ENCODE results near the gene CLCA2. TPM values are rescaled to one million over a fixed set of nuclear protein-coding genes. Genes with fewer than 3 reads are reported as not detected.

CLCA2 gene
- total and polyA plus RNA-seq, 2 donors (not counting 3 experiments of a cell fraction or from before 2014, with no cell fraction given), result 0.01 to 0.11 TPM

GRCh38 chr1:86449103-86449502, 25.1 kb downstream of the CLCA2 start:
- BruUV-seq (replicated peaks), result no TSS peak
- Histone ChIP-seq H2AFZ (ENCODE audit: low read depth, low read length) (no peak overlapping the region), H4K20me1 (replicated peaks; ENCODE audit: control insufficient read depth, extremely low read depth, insufficient read depth, low read length) (no peaks in the 10 kb centered on the region), H3K4me2 (ENCODE audit: insufficient read depth, low read length) (no peak overlapping the region), H3K9me1 (replicated peaks; ENCODE audit: control insufficient read depth, extremely low read depth, insufficient read depth, low read length) (no peaks in the 10 kb centered on the region), H3K27me3 (ENCODE audit: control insufficient read depth in 2 of 2, insufficient read depth in 2 of 2, low read length in 2 of 2) (no peaks in the 10 kb centered on the region), H3K9ac (replicated peaks; ENCODE audit: extremely low read depth, insufficient read depth, low read length) (no peak overlapping the region), H3K4me1 (ENCODE audit: control insufficient read depth, extremely low read depth, insufficient read depth, low read length) (peaks cover 10% of the 10 kb centered on the region), H3K36me3 (ENCODE audit: control insufficient read depth in 2 of 2, extremely low read depth in 1 of 2, insufficient read depth in 2 of 2, low read length in 2 of 2) (no peaks in the 10 kb centered on the region), H3K79me2 (ENCODE audit: control insufficient read depth, insufficient read depth, low read length) (no peaks in the 10 kb centered on the region), H3K4me3 (replicated peaks in 1 of 3; ENCODE audit: insufficient read depth in 1 of 3, low read depth in 1 of 3, low read length in 3 of 3) (no peak overlapping the region), H3K9me3 (replicated peaks; ENCODE audit: control insufficient read depth, insufficient read depth, low read length) (no peaks in the 10 kb centered on the region), H3K27ac (ENCODE audit: insufficient read depth, low read depth, low read length) (no peak overlapping the region)
- CTCF ChIA-PET, result interaction anchor here (1.4 kb wide), 1 partner anchor 69 kb away, joined by 4 read pairs; no protein-coding TSS in a partner anchor
- intact Hi-C loops (cut with micrococcal nuclease), result no loop called here
- TF ChIP-seq MYC (IDR thresholded peaks at IDR 0.05; ENCODE audit: low read depth, low read length), result no peak
- no peak for TF ChIP-seq FOS (IDR thresholded peaks at IDR 0.05; ENCODE audit: borderline replicate concordance, insufficient read depth, low read length)
- no peak for TF ChIP-seq CTCF (IDR thresholded peaks at IDR 0.05; ENCODE audit: extremely low read depth in 1 of 2, insufficient read depth in 1 of 2, low read depth in 1 of 2, low read length in 2 of 2)
- no peak for TF ChIP-seq EZH2 (IDR thresholded peaks at IDR 0.05; ENCODE audit: borderline replicate concordance, low read depth, low read length, severe bottlenecking)
- TF ChIP-seq POLR2AphosphoS5 (IDR thresholded peaks at IDR 0.05; ENCODE audit: insufficient read depth, low read depth, low read length), result no peak
- no peak for TF ChIP-seq JUN (IDR thresholded peaks at IDR 0.05; ENCODE audit: borderline replicate concordance, insufficient read depth, insufficient read length, low read depth)
- TF ChIP-seq GATA2 (IDR thresholded peaks at IDR 0.05; ENCODE audit: insufficient read depth, insufficient read length, low read depth, low read length), result no peak
- no peak for TF ChIP-seq POLR2A (IDR thresholded peaks at IDR 0.05; ENCODE audit: low read depth, low read length)
- POLR2A ChIA-PET, result no interaction called here
- FAIRE-seq (no peak), DNase-seq (ENCODE audit: low read depth, low spot score) (no peak)
- dilution Hi-C loops (cut with MboI; ENCODE audit: extremely low pct_ligation_motif_present, low sequenced_read_pairs), result no loop called here
